Vagina (tissue), 2 donors: ENCODE results near the gene BEST3. TPM values are rescaled to one million over a fixed set of nuclear protein-coding genes. Genes with fewer than 3 reads are reported as not detected.
A peak's percentile ranks its signal among the peaks of the same experiment; 100 is the strongest.

Source experiments
- DNase-seq, 2 donors: peaks; one replicate each; pipeline ENCODE4 v3.0.0-alpha.2; 2017; ENCODE audit errors: extremely low spot score in 2 of 2
- H3K27ac ChIP-seq: fragments of 200-600 bp; sonication (generic); one replicate; pipeline ENCODE4 v1.5.1; 2019
- H3K27me3 ChIP-seq: fragments of 200-600 bp; sonication (generic); one replicate; pipeline ENCODE4 v1.5.1; 2019
- H3K36me3 ChIP-seq, 2 donors: fragments of 200-600 bp; sonication (generic); one replicate each; pipeline ENCODE4 v1.5.1; 2017 to 2019
- H3K4me1 ChIP-seq: fragments of 200-600 bp; sonication (generic); one replicate; pipeline ENCODE4 v1.5.1; 2019
- H3K4me3 ChIP-seq, 2 donors: fragments of 200-600 bp; sonication (generic); 1 replicate in 1 of 2; 2 replicates in 1 of 2; pipeline ENCODE4 v1.5.1; 2016 to 2019
- H3K9me3 ChIP-seq: fragments of 200-600 bp; sonication (generic); one replicate; pipeline ENCODE4 v1.5.1; 2019
- POLR2A ChIP-seq, 2 donors: fragments of 450-650 bp; IDR thresholded peaks; one replicate each; pipeline ENCODE4 v1.6.1; 2017; ENCODE audit warnings: antibody characterized with exemption in 2 of 2, mild to moderate bottlenecking in 2 of 2, moderate library complexity in 2 of 2
- POLR2AphosphoS5 ChIP-seq, 2 donors: sonication (generic); formaldehyde crosslinking; IDR thresholded peaks; one replicate each; pipeline ENCODE4 v1.9.0; 2017; ENCODE audit warnings: antibody characterized with exemption in 2 of 2, mild to moderate bottlenecking in 2 of 2, low read depth in 1 of 2; ENCODE audit not compliant: insufficient read depth in 1 of 2
- intact Hi-C: fragments of 100-400 bp; cut with DNase I; formaldehyde crosslinking; loops from one replicate; pipeline ENCODE4 v1.15.1; 2023
- total RNA-seq: library from RNA; depleted of rRNA; stranded (reverse); fragments of >200 nt; gene quantifications from one replicate; pipeline ENCODE4 v1.2.3, GENCODE V29; 2016
- TF ChIP-seq, protein P1 (sequence below), 3 experiments: fragments of 450-650 bp in 2 of 3; fragments of 200-600 bp in 1 of 3; sonication (generic) in 1 of 3; IDR thresholded peaks; one replicate each; pipeline ENCODE4 v1.5.1; 2017 to 2019; ENCODE audit warnings: antibody characterized with exemption in 3 of 3, mild to moderate bottlenecking in 2 of 3, moderate library complexity in 2 of 3

BEST3 gene
- total RNA-seq, 1 donor from 2014 or later = not detected

GRCh38 chr12:69645031-69645430 is 54.1 kb downstream of the BEST3 start:
- no peak overlapping the region for H3K4me3 ChIP-seq
- intact Hi-C loops = no loop called here
- H3K27ac ChIP-seq = no peak overlapping the region
- no peaks in the 10 kb centered on the region for H3K4me1 ChIP-seq
- H3K27me3 ChIP-seq = no peaks in the 10 kb centered on the region
- no peak for DNase-seq
- TF ChIP-seq, protein P1, sequence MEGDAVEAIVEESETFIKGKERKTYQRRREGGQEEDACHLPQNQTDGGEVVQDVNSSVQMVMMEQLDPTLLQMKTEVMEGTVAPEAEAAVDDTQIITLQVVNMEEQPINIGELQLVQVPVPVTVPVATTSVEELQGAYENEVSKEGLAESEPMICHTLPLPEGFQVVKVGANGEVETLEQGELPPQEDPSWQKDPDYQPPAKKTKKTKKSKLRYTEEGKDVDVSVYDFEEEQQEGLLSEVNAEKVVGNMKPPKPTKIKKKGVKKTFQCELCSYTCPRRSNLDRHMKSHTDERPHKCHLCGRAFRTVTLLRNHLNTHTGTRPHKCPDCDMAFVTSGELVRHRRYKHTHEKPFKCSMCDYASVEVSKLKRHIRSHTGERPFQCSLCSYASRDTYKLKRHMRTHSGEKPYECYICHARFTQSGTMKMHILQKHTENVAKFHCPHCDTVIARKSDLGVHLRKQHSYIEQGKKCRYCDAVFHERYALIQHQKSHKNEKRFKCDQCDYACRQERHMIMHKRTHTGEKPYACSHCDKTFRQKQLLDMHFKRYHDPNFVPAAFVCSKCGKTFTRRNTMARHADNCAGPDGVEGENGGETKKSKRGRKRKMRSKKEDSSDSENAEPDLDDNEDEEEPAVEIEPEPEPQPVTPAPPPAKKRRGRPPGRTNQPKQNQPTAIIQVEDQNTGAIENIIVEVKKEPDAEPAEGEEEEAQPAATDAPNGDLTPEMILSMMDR (IDR thresholded peaks at IDR 0.05) = no peak
- TF ChIP-seq POLR2A (IDR thresholded peaks at IDR 0.05) = no peak
- no peak for TF ChIP-seq POLR2AphosphoS5 (IDR thresholded peaks at IDR 0.05; ENCODE audit: insufficient read depth in 1 of 2, low read depth in 1 of 2)
- H3K9me3 ChIP-seq = no peaks in the 10 kb centered on the region
- no peaks in the 10 kb centered on the region for H3K36me3 ChIP-seq

GRCh38 chr12:69644511-69644910 is 54.6 kb downstream of the BEST3 start:
- Histone ChIP-seq H3K27ac (no peak overlapping the region), H3K9me3 (no peaks in the 10 kb centered on the region), H3K27me3 (no peaks in the 10 kb centered on the region), H3K4me1 (no peaks in the 10 kb centered on the region), H3K4me3 (no peak overlapping the region), H3K36me3 (no peaks in the 10 kb centered on the region)
- TF ChIP-seq POLR2AphosphoS5 (IDR thresholded peaks at IDR 0.05; ENCODE audit: insufficient read depth in 1 of 2, low read depth in 1 of 2) (no peak), POLR2A (IDR thresholded peaks at IDR 0.05) (no peak)
- TF ChIP-seq, protein P1 (IDR thresholded peaks at IDR 0.05) = no peak
- no peak for DNase-seq
- intact Hi-C loops = no loop called here

DNA sequence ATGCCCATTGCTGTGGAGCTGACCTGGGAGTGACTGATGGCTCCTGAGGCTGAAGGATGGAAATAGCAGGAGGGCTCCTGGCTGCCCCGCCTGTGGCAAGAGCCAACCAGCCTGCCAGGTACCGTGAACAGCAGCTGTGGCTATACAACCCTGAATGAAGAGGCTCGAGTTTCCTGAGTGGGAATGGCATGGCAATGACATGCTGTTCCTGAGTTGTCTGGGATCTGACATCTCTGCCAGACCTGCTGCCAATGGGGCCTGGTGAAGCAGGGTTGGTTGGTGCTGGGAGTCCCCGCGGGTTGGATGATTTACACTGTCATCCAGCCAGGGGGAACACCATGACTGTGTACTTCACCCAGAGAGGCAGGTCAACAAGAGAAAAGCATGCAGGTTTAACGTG is 56.6 kb downstream of the BEST3 start:
- Histone ChIP-seq H3K36me3 (no peaks in the 10 kb centered on the region), H3K9me3 (no peaks in the 10 kb centered on the region), H3K27me3 (no peaks in the 10 kb centered on the region), H3K27ac (no peak overlapping the region), H3K4me3 (no peak overlapping the region), H3K4me1 (no peaks in the 10 kb centered on the region)
- TF ChIP-seq POLR2AphosphoS5 (IDR thresholded peaks at IDR 0.05; ENCODE audit: insufficient read depth in 1 of 2, low read depth in 1 of 2) (no peak), POLR2A (IDR thresholded peaks at IDR 0.05) (no peak)
- TF ChIP-seq, protein P1 (IDR thresholded peaks at IDR 0.05) = no peak
- no peak for DNase-seq
- intact Hi-C loops = no loop called here

- Histone ChIP-seq H3K9me3 (no peaks in the 10 kb centered on the region), H3K27ac (no peak overlapping the region), H3K27me3 (no peaks in the 10 kb centered on the region), H3K4me1 (no peaks in the 10 kb centered on the region), H3K4me3 (no peak overlapping the region), H3K36me3 (no peaks in the 10 kb centered on the region)
- TF ChIP-seq POLR2AphosphoS5 (IDR thresholded peaks at IDR 0.05; ENCODE audit: insufficient read depth in 1 of 2, low read depth in 1 of 2) = no peak
- TF ChIP-seq, protein P1 (IDR thresholded peaks at IDR 0.05) = no peak
- TF ChIP-seq POLR2A (IDR thresholded peaks at IDR 0.05) = no peak
- DNase-seq = no peak
- intact Hi-C loops = no loop called here
Measured at GRCh38 chr12:69641546-69641945, 57.6 kb downstream of the BEST3 start.

DNA sequence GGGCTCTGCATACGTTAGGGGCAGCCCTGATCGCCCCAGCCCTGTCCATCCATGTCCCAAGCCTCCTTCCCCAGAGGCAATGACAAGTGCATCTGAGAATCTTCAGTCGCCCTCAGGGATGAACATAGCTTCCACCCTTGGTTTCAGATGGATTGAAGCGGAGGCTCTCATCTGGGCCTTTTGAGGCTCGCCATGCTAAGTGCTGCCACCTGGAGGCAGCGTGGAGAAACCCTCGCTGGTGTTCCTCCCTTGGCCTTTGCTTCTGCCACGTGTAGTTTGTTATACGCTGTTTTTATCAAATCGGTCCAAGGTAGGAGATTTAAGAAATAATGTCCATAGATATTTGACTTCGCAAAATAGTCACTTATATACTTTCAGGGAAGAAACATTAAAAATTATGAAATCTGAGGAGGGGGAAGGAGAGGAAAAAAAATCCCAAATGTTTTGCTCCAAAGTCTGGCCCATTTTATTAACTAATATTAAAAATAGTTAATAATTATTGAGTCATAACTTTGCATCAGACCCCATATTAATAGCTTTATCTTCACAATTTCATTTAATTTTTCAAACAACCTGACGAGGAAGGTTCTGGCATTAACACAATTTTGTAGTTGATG is 59.6 kb downstream of the BEST3 start:
- H3K27me3 ChIP-seq = no peaks in the 10 kb centered on the region
- H3K9me3 ChIP-seq = no peaks in the 10 kb centered on the region
- no peak overlapping the region for H3K27ac ChIP-seq
- intact Hi-C loops = no loop called here
- no peak for TF ChIP-seq POLR2AphosphoS5 (IDR thresholded peaks at IDR 0.05; ENCODE audit: insufficient read depth in 1 of 2, low read depth in 1 of 2)
- TF ChIP-seq, protein P1 (IDR thresholded peaks at IDR 0.05) = peak; percentile 13 to 64 (median 62)
- no peak overlapping the region for H3K4me3 ChIP-seq
- no peak for DNase-seq
- no peaks in the 10 kb centered on the region for H3K4me1 ChIP-seq
- no peaks in the 10 kb centered on the region for H3K36me3 ChIP-seq
